Panc1 (cell line): ENCODE data around the gene IMPG2.

Experiments used
- POLR2AphosphoS5 ChIP-seq: IDR thresholded peaks from 2 replicates; pipeline ENCODE4 v1.6.1; 2012; ENCODE audit warnings: mild to moderate bottlenecking, low read depth, low read length, moderate library complexity
- SIN3A ChIP-seq: IDR thresholded peaks from 2 replicates; pipeline ENCODE4 v1.6.1; 2012; ENCODE audit warnings: low read depth, mild to moderate bottlenecking, low read length, moderate library complexity, borderline replicate concordance; ENCODE audit not compliant: insufficient read depth
- TF ChIP-seq, protein P1 (sequence below): fragments of 450-650 bp; IDR thresholded peaks from 2 replicates; pipeline ENCODE4 v1.5.1; 2017; ENCODE audit warnings: mild to moderate bottlenecking
- TF ChIP-seq, protein P2 (sequence below), 2 experiments: IDR thresholded peaks; 2 replicates each; pipeline ENCODE4 v1.6.1; 2011 to 2012; ENCODE audit warnings: low read depth in 2 of 2, control low read depth in 1 of 2, low read length in 1 of 2, mild to moderate bottlenecking in 1 of 2, moderate library complexity in 1 of 2; ENCODE audit not compliant: insufficient read depth in 1 of 2

DNA sequence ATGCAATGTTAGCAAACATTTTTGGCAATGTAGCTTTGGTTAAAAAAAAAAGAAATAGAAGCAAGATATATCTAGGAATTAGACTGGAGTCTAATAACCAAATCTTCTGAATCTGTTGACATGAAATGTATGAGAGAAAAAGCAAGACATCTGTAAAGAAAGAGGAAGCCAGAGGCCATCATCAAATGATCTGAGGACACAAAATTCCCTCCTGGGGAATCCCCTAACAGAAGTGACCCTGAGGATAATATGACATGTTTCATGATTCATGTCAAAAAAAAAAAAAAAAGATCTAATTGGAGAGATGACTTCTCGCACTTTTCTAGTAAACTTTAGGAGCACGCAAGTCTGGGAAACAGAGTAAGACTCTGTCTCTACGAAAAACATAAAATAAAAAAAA is 70.9 kb downstream of the IMPG2 start:
- TF ChIP-seq SIN3A (no peak), POLR2AphosphoS5 (no peak)
- TF ChIP-seq, protein P1, sequence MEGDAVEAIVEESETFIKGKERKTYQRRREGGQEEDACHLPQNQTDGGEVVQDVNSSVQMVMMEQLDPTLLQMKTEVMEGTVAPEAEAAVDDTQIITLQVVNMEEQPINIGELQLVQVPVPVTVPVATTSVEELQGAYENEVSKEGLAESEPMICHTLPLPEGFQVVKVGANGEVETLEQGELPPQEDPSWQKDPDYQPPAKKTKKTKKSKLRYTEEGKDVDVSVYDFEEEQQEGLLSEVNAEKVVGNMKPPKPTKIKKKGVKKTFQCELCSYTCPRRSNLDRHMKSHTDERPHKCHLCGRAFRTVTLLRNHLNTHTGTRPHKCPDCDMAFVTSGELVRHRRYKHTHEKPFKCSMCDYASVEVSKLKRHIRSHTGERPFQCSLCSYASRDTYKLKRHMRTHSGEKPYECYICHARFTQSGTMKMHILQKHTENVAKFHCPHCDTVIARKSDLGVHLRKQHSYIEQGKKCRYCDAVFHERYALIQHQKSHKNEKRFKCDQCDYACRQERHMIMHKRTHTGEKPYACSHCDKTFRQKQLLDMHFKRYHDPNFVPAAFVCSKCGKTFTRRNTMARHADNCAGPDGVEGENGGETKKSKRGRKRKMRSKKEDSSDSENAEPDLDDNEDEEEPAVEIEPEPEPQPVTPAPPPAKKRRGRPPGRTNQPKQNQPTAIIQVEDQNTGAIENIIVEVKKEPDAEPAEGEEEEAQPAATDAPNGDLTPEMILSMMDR: no peak
- TF ChIP-seq, protein P2, sequence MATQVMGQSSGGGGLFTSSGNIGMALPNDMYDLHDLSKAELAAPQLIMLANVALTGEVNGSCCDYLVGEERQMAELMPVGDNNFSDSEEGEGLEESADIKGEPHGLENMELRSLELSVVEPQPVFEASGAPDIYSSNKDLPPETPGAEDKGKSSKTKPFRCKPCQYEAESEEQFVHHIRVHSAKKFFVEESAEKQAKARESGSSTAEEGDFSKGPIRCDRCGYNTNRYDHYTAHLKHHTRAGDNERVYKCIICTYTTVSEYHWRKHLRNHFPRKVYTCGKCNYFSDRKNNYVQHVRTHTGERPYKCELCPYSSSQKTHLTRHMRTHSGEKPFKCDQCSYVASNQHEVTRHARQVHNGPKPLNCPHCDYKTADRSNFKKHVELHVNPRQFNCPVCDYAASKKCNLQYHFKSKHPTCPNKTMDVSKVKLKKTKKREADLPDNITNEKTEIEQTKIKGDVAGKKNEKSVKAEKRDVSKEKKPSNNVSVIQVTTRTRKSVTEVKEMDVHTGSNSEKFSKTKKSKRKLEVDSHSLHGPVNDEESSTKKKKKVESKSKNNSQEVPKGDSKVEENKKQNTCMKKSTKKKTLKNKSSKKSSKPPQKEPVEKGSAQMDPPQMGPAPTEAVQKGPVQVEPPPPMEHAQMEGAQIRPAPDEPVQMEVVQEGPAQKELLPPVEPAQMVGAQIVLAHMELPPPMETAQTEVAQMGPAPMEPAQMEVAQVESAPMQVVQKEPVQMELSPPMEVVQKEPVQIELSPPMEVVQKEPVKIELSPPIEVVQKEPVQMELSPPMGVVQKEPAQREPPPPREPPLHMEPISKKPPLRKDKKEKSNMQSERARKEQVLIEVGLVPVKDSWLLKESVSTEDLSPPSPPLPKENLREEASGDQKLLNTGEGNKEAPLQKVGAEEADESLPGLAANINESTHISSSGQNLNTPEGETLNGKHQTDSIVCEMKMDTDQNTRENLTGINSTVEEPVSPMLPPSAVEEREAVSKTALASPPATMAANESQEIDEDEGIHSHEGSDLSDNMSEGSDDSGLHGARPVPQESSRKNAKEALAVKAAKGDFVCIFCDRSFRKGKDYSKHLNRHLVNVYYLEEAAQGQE (IDR thresholded peaks at IDR 0.05; ENCODE audit: insufficient read depth in 1 of 2, low read depth in 2 of 2, low read length in 1 of 2): no peak
